GM18868 (cell line): ENCODE measurements around the gene DRD2.

Source experiments
- ATAC-seq: cut with Tn5 transposase; IDR thresholded peaks from one replicate; pipeline ENCODE4 v1.9.1; 2021; ENCODE audit warnings: mild to moderate bottlenecking, moderate library complexity; ENCODE audit not compliant: unreplicated experiment

The DRD2 gene

GRCh38 chr11:113487622-113488021 is 12.4 kb upstream of the DRD2 start:
- no peak for ATAC-seq

- no peak for ATAC-seq
Observed at GRCh38 chr11:113484223-113484622, 9.0 kb upstream of the DRD2 start.

- no peak for ATAC-seq
Observed at GRCh38 chr11:113481672-113482071, 6.5 kb upstream of the DRD2 start.

GRCh38 chr11:113481226-113481625 is 6.0 kb upstream of the DRD2 start:
- ATAC-seq: no peak

GRCh38 chr11:113477321-113477720 is 2.1 kb upstream of the DRD2 start:
- ATAC-seq: no peak

- ATAC-seq: no peak
Observed at GRCh38 chr11:113476553-113476952, 1.4 kb upstream of the DRD2 start.

- ATAC-seq: no peak
Observed at GRCh38 chr11:113474362-113475159, 637 bp downstream of the DRD2 start.

GRCh38 chr11:113473983-113474361 is 1.2 kb downstream of the DRD2 start:
- no peak for ATAC-seq

- ATAC-seq: no peak
Observed at GRCh38 chr11:113472471-113472870, 2.7 kb downstream of the DRD2 start.

- ATAC-seq: no peak
Observed at GRCh38 chr11:113470233-113470632, 5.0 kb downstream of the DRD2 start.

- ATAC-seq: no peak
Observed at GRCh38 chr11:113468726-113469345, 6.4 kb downstream of the DRD2 start.

- ATAC-seq: no peak
Observed at GRCh38 chr11:113467545-113467944, 7.7 kb downstream of the DRD2 start.

GRCh38 chr11:113465786-113466185 is 9.4 kb downstream of the DRD2 start:
- no peak for ATAC-seq

- ATAC-seq: no peak
Observed at GRCh38 chr11:113464416-113464815, 10.8 kb downstream of the DRD2 start.

- ATAC-seq: no peak
Observed at GRCh38 chr11:113462830-113463229, 12.4 kb downstream of the DRD2 start.

GRCh38 chr11:113461639-113462038 is 13.6 kb downstream of the DRD2 start:
- ATAC-seq: no peak

- ATAC-seq: no peak
Observed at GRCh38 chr11:113460469-113460868, 14.7 kb downstream of the DRD2 start.

- ATAC-seq: no peak
Observed at GRCh38 chr11:113458189-113458588, 17.0 kb downstream of the DRD2 start.

- ATAC-seq: no peak
Observed at GRCh38 chr11:113457784-113458183, 17.4 kb downstream of the DRD2 start.

- no peak for ATAC-seq
Observed at GRCh38 chr11:113454455-113454854, 20.7 kb downstream of the DRD2 start.

GRCh38 chr11:113449743-113450142 is 25.5 kb downstream of the DRD2 start:
- ATAC-seq: no peak

- ATAC-seq: no peak
Observed at GRCh38 chr11:113448316-113448677, 26.9 kb downstream of the DRD2 start.
